ENCODE measurements around the gene CD40LG.

Gene CD40LG

GRCh38 chrX:136608295-136608933, 39.5 kb upstream of the CD40LG start:
- Histone ChIP-seq H3K4me2 (ENCODE audit: insufficient read depth, low read length, poor library complexity, severe bottlenecking) (no peak overlapping the region), H2BK15ac (ENCODE audit: low read length) (no peak overlapping the region), H4K91ac (ENCODE audit: low read depth, low read length, poor library complexity) (no peak overlapping the region), H3K79me1 (ENCODE audit: low read depth, low read length) (no peaks in the 10 kb centered on the region), H3K4me1 (ENCODE audit: control insufficient read depth in 2 of 2, insufficient read depth in 1 of 2, low read depth in 1 of 2, low read length in 2 of 2) (no peaks in the 10 kb centered on the region), H3K14ac (ENCODE audit: low read length) (no peak overlapping the region), H3K9ac (ENCODE audit: low read depth, low read length, poor library complexity) (no peak overlapping the region), H2AFZ (ENCODE audit: low read length) (no peak overlapping the region), H2BK120ac (ENCODE audit: low read depth, low read length) (no peak overlapping the region), H3K27ac (replicated peaks; ENCODE audit: low read length) (no peak overlapping the region), H2BK5ac (ENCODE audit: low read length) (no peak overlapping the region), H3K4ac (ENCODE audit: low read length) (no peak overlapping the region), H3K4me3 (ENCODE audit: low read length in 2 of 2) (no peak overlapping the region), H3K36me3 (replicated peaks in 1 of 2; ENCODE audit: control insufficient read depth in 2 of 2, insufficient read depth in 2 of 2, low read length in 2 of 2) (no peaks in the 10 kb centered on the region), H3K9me3 (replicated peaks in 1 of 2; ENCODE audit: control insufficient read depth in 2 of 2, insufficient read depth in 1 of 2, low read depth in 1 of 2, low read length in 2 of 2) (no peaks in the 10 kb centered on the region), H4K8ac (ENCODE audit: low read depth, low read length) (no peak overlapping the region), H3K18ac (ENCODE audit: low read length) (no peak overlapping the region), H3K23ac (ENCODE audit: low read depth, low read length, poor library complexity) (no peak overlapping the region), H2AK5ac (ENCODE audit: low read depth, low read length) (no peak overlapping the region), H3K27me3 (ENCODE audit: control insufficient read depth in 3 of 3, insufficient read depth in 3 of 3, low read depth in 1 of 3, low read length in 3 of 3) (peaks cover 0 to 2% (median 0%) of the 10 kb centered on the region in 3 experiments), H2BK12ac (ENCODE audit: low read length) (no peak overlapping the region)
- DNase-seq (ENCODE audit: low spot score): no peak
- no CpG with 5 or more reads among the region's 10 CpGs for WGBS, 2 donors (ENCODE audit: extremely low coverage in 2 of 2, insufficient read length in 2 of 2, insufficient replicate concordance in 1 of 2)

DNA sequence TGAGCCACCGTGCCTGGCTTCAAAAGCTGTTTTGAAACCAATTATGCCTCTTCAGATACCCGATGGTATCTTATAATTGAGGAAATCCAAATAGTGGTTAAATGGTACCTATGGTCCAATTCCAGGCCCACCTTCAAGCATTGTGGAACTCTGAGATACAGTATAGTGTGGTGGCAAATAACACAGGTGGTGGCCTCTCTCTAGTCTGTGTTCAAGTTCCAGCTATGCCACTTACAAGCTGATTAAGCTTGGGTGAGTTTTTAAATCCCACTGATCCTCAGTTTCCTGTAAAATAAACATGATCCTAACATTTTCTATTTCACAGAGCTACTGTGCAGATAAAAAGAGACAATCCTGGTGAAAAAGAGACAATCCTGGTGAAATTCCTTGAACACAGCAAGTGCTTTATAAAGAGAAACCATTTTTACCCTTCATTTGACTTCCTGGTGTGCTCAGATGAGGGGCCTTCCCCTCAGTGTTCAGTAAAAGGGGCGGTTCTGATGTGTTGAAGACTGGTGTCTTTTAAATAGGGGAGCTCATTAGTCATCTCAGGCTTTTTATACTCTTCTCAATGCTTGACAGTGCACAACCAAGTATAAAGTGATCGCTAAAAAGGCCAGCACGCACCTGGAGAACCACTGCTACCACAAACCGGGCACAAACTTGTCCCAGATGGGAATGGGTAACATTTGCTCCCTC, 30.8 kb upstream of the CD40LG start:
- Histone ChIP-seq H3K9me3 (replicated peaks in 1 of 2; ENCODE audit: control insufficient read depth in 2 of 2, insufficient read depth in 1 of 2, low read depth in 1 of 2, low read length in 2 of 2) (no peaks in the 10 kb centered on the region), H2BK15ac (ENCODE audit: low read length) (no peak overlapping the region), H3K4me2 (ENCODE audit: insufficient read depth, low read length, poor library complexity, severe bottlenecking) (peak overlapping the region; percentile 11), H3K23ac (ENCODE audit: low read depth, low read length, poor library complexity) (no peak overlapping the region), H3K9ac (ENCODE audit: low read depth, low read length, poor library complexity) (no peak overlapping the region), H3K27me3 (ENCODE audit: control insufficient read depth in 3 of 3, insufficient read depth in 3 of 3, low read depth in 1 of 3, low read length in 3 of 3) (peaks cover 0 to 34% (median 0%) of the 10 kb centered on the region in 3 experiments), H3K4me3 (ENCODE audit: low read length in 2 of 2) (no peak overlapping the region), H2BK12ac (ENCODE audit: low read length) (no peak overlapping the region), H3K27ac (replicated peaks; ENCODE audit: low read length) (peak overlapping the region; percentile 81), H2BK120ac (ENCODE audit: low read depth, low read length) (no peak overlapping the region), H3K4me1 (ENCODE audit: control insufficient read depth in 2 of 2, insufficient read depth in 1 of 2, low read depth in 1 of 2, low read length in 2 of 2) (peaks cover 0 to 1% of the 10 kb centered on the region in 2 donors), H3K18ac (ENCODE audit: low read length) (no peak overlapping the region), H3K36me3 (replicated peaks in 1 of 2; ENCODE audit: control insufficient read depth in 2 of 2, insufficient read depth in 2 of 2, low read length in 2 of 2) (no peaks in the 10 kb centered on the region), H2BK5ac (ENCODE audit: low read length) (no peak overlapping the region), H3K4ac (ENCODE audit: low read length) (no peak overlapping the region), H4K8ac (ENCODE audit: low read depth, low read length) (no peak overlapping the region), H3K14ac (ENCODE audit: low read length) (no peak overlapping the region), H3K79me1 (ENCODE audit: low read depth, low read length) (no peaks in the 10 kb centered on the region), H2AK5ac (ENCODE audit: low read depth, low read length) (no peak overlapping the region), H2AFZ (ENCODE audit: low read length) (no peak overlapping the region), H4K91ac (ENCODE audit: low read depth, low read length, poor library complexity) (no peak overlapping the region)
- WGBS, 2 donors (ENCODE audit: extremely low coverage in 2 of 2, insufficient read length in 2 of 2, insufficient replicate concordance in 1 of 2): no CpG with 5 or more reads among the region's 6 CpGs
- DNase-seq (ENCODE audit: low spot score): no peak

DNA sequence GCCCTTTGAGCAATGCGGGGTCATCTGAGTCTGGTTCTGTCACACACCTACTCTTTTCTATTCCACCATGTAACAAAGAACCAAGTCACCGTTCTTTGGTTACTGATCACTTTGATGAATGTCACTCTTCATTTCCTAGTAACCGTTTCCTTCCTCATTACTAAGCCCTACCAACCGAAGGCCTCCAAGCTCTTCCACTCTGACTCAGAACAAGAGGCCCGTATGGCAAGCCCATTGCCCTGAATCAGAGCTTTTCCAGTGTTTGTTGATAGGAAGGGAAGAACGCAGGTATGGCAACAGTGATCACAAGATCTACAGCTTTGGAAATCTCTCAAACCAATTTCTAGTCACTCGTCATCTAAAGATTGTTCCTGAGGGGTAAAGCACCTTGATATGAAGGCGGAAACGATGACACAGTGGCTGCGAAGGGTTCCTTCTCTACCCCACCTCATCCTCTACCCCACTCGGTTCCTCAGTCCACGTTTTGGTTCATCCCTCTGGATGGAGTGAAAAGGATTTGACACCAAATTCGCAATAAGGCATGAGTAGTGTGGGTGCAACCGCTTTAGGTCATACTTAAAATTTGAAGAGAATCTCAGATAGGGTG, 28.0 kb upstream of the CD40LG start:
- H3K9ac ChIP-seq (ENCODE audit: low read depth, low read length, poor library complexity): no peak overlapping the region
- H3K27me3 ChIP-seq (ENCODE audit: control insufficient read depth in 3 of 3, insufficient read depth in 3 of 3, low read depth in 1 of 3, low read length in 3 of 3): peaks cover 0 to 32% (median 0%) of the 10 kb centered on the region in 3 experiments
- no peak overlapping the region for H3K4me2 ChIP-seq (ENCODE audit: insufficient read depth, low read length, poor library complexity, severe bottlenecking)
- no peak for DNase-seq (ENCODE audit: low spot score)
- no peak overlapping the region for H2BK15ac ChIP-seq (ENCODE audit: low read length)
- H4K8ac ChIP-seq (ENCODE audit: low read depth, low read length): no peak overlapping the region
- no peaks in the 10 kb centered on the region for H3K36me3 ChIP-seq (replicated peaks in 1 of 2; ENCODE audit: control insufficient read depth in 2 of 2, insufficient read depth in 2 of 2, low read length in 2 of 2)
- H2BK12ac ChIP-seq (ENCODE audit: low read length): no peak overlapping the region
- no peak overlapping the region for H2BK5ac ChIP-seq (ENCODE audit: low read length)
- H2BK120ac ChIP-seq (ENCODE audit: low read depth, low read length): no peak overlapping the region
- H3K4me1 ChIP-seq (ENCODE audit: control insufficient read depth in 2 of 2, insufficient read depth in 1 of 2, low read depth in 1 of 2, low read length in 2 of 2): peaks cover 0 to 1% of the 10 kb centered on the region in 2 donors
- H3K9me3 ChIP-seq (replicated peaks in 1 of 2; ENCODE audit: control insufficient read depth in 2 of 2, insufficient read depth in 1 of 2, low read depth in 1 of 2, low read length in 2 of 2): no peaks in the 10 kb centered on the region
- no peak overlapping the region for H3K27ac ChIP-seq (replicated peaks; ENCODE audit: low read length)
- no peak overlapping the region for H3K18ac ChIP-seq (ENCODE audit: low read length)
- no peak overlapping the region for H2AFZ ChIP-seq (ENCODE audit: low read length)
- no peak overlapping the region for H3K23ac ChIP-seq (ENCODE audit: low read depth, low read length, poor library complexity)
- H2AK5ac ChIP-seq (ENCODE audit: low read depth, low read length): no peak overlapping the region
- H3K4me3 ChIP-seq (ENCODE audit: low read length in 2 of 2): no peak overlapping the region
- H3K79me1 ChIP-seq (ENCODE audit: low read depth, low read length): no peaks in the 10 kb centered on the region
- WGBS, 2 donors (ENCODE audit: extremely low coverage in 2 of 2, insufficient read length in 2 of 2, insufficient replicate concordance in 1 of 2): no CpG with 5 or more reads among the region's 14 CpGs
- H3K4ac ChIP-seq (ENCODE audit: low read length): no peak overlapping the region
- no peak overlapping the region for H4K91ac ChIP-seq (ENCODE audit: low read depth, low read length, poor library complexity)
- H3K14ac ChIP-seq (ENCODE audit: low read length): no peak overlapping the region

DNA sequence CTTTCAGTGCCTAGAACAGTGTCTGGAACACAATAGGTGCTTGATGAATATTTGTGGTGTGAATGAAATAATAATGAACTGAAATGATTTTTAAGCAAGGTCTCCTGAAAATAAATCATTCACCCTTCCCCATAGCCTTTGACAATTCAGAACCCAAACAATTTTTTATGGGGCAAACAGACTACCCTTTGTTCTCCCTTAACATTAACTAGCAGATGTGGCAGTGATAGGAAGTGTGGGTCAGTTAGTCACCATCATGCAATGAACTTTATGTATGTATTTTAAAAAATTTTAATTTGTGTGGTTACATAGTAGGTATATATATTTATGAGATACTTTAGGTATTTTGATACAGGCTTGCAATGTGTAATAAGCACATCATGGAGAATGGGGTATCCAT, 27.2 kb upstream of the CD40LG start:
- H2AFZ ChIP-seq (ENCODE audit: low read length): no peak overlapping the region
- no peak overlapping the region for H3K4me3 ChIP-seq (ENCODE audit: low read length in 2 of 2)
- H2BK5ac ChIP-seq (ENCODE audit: low read length): no peak overlapping the region
- peaks cover 0 to 32% (median 0%) of the 10 kb centered on the region in 3 experiments for H3K27me3 ChIP-seq (ENCODE audit: control insufficient read depth in 3 of 3, insufficient read depth in 3 of 3, low read depth in 1 of 3, low read length in 3 of 3)
- H3K4me2 ChIP-seq (ENCODE audit: insufficient read depth, low read length, poor library complexity, severe bottlenecking): no peak overlapping the region
- H3K14ac ChIP-seq (ENCODE audit: low read length): no peak overlapping the region
- no peak for DNase-seq (ENCODE audit: low spot score)
- H3K18ac ChIP-seq (ENCODE audit: low read length): no peak overlapping the region
- peaks cover 0 to 1% of the 10 kb centered on the region in 2 donors for H3K4me1 ChIP-seq (ENCODE audit: control insufficient read depth in 2 of 2, insufficient read depth in 1 of 2, low read depth in 1 of 2, low read length in 2 of 2)
- H2BK120ac ChIP-seq (ENCODE audit: low read depth, low read length): no peak overlapping the region
- no peak overlapping the region for H3K27ac ChIP-seq (replicated peaks; ENCODE audit: low read length)
- no peak overlapping the region for H4K8ac ChIP-seq (ENCODE audit: low read depth, low read length)
- no peaks in the 10 kb centered on the region for H3K36me3 ChIP-seq (replicated peaks in 1 of 2; ENCODE audit: control insufficient read depth in 2 of 2, insufficient read depth in 2 of 2, low read length in 2 of 2)
- H2BK12ac ChIP-seq (ENCODE audit: low read length): no peak overlapping the region
- no peaks in the 10 kb centered on the region for H3K9me3 ChIP-seq (replicated peaks in 1 of 2; ENCODE audit: control insufficient read depth in 2 of 2, insufficient read depth in 1 of 2, low read depth in 1 of 2, low read length in 2 of 2)
- H3K23ac ChIP-seq (ENCODE audit: low read depth, low read length, poor library complexity): no peak overlapping the region
- H4K91ac ChIP-seq (ENCODE audit: low read depth, low read length, poor library complexity): no peak overlapping the region
- H3K4ac ChIP-seq (ENCODE audit: low read length): no peak overlapping the region
- no peaks in the 10 kb centered on the region for H3K79me1 ChIP-seq (ENCODE audit: low read depth, low read length)
- H2AK5ac ChIP-seq (ENCODE audit: low read depth, low read length): no peak overlapping the region
- H2BK15ac ChIP-seq (ENCODE audit: low read length): no peak overlapping the region
- H3K9ac ChIP-seq (ENCODE audit: low read depth, low read length, poor library complexity): no peak overlapping the region

All from neuronal stem cell (in vitro differentiated cells).